M059J (cell line): ENCODE measurements around the gene SRC. TPM values are rescaled to one million over a fixed set of nuclear protein-coding genes. Genes with fewer than 3 reads are reported as not detected.

ENCODE experiments used
- DNase-seq: peaks from one replicate; pipeline ENCODE4 v3.0.0-alpha.2; 2012; ENCODE audit warnings: low read depth
- total RNA-seq: library from RNA; depleted of rRNA; stranded (reverse); fragments of >200 nt; shearing (Covaris generic); gene quantifications from 2 replicates; pipeline ENCODE4 v1.2.3, GENCODE V29; 2014

The SRC gene
- total RNA-seq, 1 experiment from 2014 or later: 24.3 TPM

DNA sequence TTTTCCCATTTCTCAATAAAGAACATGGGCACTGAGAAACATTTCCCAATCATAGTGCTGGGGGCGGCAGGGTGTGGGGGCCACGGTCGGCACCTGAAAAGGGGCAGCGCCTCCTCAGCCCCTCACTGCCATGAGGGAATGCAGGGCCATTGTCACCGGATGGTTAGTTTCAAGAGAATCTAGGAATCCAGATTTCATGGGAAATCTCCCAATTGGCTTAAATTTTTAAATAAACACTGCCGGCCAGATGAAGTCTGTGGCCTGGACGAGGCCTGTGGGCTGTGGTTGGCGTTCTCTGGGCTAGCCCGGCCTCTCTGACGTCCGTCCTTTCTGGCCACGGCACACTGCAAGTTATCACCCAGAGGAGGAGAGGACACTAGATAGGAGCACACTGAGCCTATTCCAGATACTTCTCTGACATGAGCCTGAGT lies 30.9 kb upstream of the SRC start:
- DNase-seq: no peak

DNA sequence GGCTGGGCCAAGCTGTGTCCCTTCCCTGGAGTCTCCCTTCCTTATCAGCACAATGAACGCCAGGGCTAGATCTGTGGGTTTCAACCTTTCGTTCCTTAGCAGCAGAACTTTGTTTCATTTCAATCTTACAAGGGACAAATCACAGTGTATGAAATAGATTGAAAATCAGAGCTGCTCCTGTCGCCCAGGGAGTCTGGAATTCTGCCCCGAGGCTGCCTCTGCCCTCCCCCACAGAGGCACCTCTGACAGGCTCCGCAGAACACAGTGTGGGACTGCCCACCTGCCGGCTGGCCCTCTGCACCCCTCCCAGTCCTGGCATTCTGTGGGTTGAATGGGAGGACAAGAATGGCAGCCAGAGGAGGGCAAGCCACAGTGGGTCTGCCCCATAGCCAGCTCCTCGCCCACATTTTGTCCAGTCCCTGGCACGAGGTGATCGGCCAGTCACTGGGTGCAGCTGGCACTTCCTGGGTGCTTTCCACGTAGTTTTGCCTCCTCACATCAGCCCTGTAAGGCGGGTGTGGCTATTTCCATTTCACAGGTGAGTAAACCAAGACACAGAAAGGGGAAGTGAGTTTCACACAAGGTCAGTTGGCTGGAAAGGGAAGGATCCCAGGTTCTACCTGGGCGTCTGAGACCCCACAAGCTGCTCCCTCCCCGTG lies 30.4 kb upstream of the SRC start:
- no peak for DNase-seq

DNA sequence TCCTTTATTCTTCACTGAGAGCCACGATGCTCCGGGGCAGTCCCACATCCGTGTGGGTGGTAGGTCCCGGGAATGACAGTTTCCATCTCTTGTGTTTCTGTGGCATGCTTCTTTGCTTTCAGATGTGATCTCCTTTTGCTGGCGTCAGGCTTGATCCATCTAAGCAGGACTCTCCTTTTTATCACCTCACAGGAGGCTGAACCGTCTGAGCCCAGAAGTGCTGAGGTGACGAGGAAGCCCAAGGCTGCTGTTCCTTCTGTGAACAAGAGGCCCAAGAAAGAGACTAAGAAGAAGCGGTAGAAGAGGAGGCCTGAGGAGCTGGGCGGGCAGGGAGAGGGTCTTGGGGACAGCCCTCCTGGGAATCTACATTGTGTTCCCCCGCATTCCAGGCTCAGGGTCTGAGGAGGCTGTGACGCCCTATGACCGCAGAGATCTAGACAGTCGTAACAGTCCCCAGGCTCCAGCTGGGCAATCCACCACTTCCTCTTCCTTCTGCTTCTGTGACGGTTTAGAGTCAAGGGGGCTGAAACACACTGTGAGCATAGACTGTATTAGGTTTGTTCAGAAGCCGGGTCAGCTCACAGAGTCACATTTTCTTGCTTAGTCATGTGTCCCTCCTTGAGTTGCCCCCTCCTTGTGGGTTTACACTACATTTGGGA lies 29.7 kb upstream of the SRC start:
- no peak for DNase-seq

DNA sequence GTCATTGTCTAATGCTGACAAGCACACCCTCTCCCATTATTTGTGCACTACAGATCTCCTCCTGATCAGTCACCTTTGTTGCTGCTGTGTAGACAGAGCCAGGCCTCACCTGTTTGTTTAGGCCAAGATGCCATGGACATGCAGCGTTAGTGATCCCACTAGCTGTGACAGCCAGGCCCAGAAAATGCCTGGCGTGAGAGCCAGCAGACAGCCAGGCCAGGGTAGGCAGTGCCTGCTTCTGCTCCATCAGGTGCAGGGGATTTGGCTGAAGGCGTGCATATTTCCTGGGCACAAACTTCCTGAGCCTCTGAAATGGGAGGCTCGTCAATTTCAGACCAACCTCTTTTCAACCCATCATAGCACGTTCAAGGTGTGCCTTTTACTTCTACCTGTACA lies 29.2 kb upstream of the SRC start:
- DNase-seq: no peak

DNA sequence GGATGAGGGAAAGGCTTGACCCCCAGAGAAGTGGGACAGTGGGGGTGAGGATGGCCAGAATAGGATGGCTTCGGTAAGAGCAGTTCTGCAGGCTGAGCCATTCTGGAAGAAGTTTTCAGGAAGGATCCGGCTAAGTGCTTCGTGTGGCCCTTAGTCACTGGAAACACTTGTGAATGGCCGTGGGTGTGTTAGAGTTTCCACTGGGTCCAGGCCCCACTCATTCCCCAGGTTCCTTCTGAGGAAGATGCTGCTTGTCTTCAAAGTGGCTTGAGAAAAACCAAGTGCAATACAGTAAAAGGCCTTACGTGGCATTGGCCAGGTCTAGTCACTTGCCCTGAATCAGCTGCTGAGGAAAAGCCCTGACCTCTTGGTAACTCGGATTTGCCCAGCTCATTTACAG lies 28.6 kb upstream of the SRC start:
- DNase-seq: no peak

DNA sequence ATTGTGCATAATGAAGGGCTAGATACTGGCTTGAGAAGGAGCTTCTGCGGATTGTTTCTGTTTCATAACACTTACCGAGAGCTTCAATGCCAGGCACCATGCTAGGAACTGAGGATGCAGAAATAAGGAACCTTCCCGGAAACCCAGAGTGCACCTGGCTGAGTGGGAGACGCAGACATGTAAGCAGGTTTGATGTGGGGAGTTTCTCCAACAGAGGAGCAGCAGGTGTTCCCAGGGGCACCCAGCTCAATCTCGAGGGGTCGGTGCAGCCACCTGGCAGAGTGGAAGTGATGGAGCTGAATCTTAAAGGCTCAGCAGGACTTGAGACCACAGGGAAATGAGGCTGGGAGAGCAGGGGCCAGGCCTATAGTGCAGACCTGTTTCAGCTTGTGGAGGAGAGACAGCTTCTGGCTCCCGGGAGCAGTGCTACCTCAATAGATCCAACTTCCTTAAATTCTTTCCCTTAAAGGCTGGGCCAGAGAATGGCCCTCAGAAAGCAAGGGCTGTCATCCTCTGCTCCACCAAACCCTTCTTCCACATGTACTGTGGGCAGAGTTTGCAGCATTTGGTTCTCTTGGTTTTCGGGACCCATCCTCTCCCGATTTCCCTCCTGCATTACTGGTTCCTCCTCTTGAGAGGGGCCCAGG lies 27.8 kb upstream of the SRC start:
- no peak for DNase-seq

DNA sequence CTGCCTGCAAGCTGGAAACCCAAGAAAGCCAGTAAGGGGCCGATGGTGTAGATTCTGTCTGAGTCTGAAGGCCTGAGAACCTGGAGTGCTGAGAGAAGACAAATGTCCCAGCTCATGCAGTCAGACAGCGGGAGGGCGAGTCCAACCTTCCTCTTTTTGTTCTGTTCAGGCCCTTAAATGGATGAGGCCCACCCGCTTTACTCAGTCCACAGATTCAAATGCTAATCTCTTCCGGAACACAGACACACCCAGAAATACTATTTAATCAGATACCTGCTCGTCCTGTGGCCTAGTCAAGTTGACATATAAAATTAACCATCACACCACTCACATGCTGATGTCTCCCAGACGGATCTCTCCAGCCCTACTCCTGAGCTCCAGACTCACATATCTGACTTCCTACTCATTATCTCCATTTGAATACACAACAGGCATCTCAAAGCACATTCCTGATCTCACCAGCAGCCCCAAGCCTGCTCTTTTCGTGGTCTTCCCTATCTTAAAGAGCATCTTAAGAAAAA lies 26.7 kb upstream of the SRC start:
- DNase-seq: peak; percentile 84

DNA sequence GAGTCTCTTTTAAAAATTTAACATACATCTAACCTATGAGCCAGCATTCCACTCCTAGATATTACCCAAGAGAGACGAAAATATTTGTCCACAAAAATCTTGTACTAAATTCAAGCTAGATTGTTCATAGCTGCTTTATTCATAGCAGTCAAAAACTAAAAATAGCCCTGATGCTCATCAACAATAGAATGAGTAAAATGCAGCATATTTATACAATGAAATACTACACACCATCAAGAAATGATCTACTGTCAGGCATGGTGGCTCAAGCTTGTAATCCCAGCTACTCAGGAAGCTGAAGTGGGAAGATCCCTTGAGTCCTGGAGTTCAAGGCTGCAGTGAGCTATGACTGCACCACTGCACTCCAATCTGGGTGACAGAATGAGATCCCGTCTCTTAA lies 22.0 kb upstream of the SRC start:
- peak; percentile 53 for DNase-seq

DNA sequence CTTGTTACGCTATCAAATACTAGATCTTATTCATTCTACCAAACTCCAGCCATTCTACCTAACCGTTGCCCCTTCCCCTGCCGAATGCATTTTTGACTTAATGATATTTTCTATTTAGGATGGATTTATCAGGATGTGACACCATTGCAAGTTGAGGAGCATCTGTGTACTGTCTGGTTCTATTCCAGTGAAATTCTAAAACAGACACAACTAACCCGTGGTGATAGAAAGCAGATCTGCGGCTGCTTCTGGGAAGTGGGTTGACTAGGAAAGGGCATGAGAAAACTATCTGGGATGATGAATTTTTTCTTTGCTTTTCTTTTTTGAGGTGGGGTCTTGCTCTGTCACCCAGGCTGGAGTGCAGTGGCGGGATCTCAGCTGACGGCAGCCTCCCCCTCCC lies 20.7 kb upstream of the SRC start:
- no peak for DNase-seq

DNA sequence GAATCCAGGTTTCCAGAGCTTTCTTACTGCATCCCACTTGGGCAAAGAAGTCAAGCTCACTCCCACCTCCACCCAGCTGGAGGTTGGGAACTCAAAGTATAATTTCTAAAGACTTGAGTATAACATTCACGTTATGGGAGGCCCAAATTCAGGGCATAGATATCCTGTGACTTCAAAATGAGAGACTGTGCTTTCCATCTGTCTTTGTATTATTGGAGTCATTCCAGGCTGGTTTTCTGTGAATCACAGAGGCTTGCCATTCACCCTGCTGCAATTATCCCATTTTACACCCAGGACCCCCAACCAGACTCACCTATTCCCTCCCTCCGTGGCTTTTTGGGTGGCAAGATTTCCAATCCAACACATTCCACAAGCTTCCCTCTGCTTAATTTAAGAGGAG lies 19.3 kb upstream of the SRC start:
- no peak for DNase-seq

DNA sequence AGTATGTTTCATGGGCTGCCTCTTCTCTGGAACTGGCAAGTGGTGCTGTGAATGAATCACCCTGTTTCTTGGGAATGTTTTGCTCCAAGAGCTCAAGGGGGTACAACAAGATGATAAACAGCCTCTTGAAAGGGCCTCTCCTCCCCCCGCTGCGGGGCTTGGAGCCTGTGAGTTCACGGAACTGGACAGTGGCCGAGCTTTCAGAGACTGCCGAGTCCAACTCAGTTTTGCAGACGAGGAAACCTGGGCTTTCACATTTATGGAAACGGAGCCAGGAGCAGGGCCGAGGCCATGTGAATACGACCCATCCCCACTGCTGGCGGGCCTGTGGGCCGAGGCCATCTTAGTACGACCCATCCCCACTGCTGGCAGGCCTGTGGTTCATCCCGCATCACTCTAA lies 18.2 kb upstream of the SRC start:
- DNase-seq: peak; percentile 63

DNA sequence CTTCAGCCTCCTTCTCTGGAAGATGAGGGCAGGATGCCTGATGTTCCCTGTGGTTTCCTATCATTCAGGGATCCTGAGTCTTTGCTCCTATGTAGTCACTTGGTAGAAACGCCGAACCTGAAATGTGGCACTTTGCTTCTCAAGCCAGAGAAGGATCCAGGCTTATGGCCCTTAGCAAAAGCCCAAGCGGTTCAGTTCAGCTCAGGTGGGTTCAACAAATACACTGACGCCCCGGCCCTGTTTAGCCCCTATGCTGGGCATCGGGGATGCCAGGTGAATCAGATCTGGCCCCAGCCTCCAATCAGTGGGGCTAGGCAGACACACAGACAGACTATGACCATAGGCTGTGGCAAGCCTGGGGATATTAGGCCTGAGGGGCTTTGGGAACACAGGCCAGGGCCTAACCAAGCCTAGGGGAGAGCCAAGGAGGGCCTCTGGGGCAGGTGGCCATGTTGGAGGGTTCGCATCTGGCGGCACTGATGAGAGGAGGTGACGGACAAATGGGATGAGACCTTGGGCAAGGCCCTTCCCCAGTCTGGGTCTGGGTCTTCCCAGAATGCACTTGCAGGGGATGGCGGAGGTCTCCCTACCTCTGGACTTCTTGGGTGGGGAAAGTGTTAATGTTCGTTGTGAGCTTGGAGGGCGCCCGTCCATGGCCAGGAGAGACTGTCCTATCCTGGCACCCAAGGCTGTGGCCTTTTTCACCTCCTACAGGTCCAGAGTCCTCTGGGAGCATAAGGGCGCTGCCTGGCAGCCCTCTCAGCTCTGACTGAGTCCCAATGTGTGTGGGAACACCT lies 17.6 kb upstream of the SRC start:
- no peak for DNase-seq

DNA sequence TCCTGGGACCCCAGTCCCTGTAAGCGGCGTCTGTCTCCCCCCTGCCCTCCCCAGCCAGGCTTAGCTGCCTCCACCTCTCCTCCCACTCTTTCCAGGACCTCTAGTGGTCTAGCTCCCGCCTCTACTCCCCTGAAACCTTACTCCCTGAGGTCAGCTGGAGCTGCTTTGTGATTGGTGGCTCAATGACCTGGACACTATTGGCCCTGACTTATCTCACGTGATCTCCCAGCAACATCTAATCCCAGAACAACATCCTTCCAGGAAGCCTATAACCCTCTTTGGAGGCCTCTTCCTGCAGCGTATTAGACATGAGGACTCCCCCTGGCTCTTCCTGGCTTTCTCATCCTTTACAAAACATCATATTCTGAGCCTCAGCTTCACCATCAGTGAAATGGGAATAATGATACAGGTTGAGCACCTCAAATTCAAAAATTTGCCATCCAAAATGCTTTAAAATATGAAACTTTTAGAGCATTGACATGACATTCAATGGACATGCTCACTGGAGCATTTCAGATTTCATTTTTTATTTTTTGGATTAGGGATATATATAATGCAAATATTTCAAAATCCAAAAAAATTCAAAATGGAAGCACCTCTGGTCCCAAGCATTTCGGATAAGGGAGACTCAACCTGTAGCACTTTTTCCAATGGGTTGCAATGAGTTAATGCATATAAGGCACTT lies 16.3 kb upstream of the SRC start:
- DNase-seq: no peak

DNA sequence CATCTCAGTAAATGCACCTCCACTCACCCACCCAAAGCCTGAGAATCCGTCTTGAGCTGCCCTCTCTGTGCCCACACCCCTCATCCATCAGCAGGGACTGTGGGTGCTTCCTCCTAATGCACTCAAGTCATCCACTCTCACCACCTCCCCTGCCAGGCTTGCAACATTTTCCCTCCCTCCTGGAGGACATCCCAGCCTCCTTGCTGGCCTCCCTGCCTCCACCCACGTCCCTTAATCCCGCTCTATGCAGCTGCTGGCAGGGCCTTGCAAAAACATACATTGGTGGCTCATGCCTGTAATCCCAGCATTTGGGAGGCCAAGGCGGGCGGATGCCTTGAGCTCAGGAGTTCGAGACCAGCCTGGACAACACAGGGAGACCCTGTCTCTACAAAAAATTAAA lies 15.6 kb upstream of the SRC start:
- no peak for DNase-seq

DNA sequence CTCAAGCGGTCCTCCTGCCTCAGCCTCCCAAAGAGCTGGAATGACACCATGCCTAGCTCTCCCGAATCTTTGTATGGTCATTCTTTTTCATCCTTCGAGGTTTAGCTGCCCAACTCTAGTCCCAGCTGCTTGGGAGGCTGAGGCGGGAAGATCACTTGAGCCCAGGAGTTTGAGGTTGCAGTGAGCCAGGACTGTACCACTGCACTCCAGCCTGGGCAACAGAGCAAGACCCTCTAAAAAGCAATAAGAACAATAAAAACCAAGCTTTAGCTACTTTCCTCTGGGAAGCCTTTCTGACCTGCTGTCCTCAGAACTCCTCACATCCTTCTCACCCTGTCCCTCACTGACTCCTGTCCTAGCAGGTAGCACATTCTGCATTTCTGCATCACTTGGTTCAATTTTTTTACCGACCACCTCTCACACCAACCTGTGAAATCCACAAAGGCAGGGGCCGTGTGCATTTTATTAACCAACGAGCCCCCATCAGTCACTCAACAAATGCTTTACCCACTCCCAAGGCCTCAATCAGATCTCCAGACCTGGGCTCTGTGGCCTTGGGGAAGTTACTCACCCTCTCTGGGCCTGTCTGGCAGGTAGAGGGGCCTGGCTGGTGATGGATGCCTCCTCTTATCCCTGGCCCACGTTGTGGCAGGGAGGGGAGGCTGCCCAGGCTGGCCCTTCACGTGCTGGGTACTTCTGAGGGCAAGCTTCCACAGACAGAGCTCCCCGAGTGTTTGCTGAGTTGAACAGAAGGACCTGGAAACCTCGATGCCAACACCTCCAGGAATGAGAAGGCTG lies 14.7 kb upstream of the SRC start:
- DNase-seq: no peak

DNA sequence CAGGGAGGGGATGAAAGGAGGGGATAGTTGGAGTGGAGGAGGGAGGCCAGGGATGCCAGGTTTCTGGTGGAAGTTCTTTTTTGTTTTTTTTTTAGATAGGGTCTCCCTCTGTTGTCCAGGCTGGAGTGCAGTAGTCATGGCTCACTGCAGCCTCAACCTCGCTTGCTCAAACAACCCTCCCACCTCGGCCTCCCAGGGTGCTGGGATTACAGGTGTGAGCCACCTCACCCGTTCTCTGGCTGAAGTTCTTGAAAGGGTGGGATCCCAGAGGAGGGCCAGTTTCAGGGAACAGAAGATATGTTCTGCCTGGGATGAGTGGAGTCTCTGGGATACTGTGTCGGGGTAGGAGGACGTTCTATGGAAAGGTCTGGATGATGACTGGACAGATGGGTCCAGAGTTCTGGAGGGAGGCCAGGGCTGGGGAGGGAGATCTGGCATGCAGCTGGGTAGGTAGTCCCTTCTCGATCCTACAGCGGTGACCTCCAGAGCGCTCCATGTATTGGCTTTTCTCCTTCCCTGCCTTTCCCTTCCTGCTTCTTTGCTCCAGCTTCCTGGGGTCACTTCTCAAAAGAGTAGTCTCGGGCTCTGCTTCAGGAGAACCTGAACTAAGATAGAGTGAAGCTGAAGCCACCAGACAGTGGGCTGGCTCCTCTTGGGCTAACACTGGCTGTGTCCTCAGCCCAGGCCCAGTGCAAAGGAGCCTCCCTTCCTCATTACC lies 12.7 kb upstream of the SRC start:
- DNase-seq: no peak

DNA sequence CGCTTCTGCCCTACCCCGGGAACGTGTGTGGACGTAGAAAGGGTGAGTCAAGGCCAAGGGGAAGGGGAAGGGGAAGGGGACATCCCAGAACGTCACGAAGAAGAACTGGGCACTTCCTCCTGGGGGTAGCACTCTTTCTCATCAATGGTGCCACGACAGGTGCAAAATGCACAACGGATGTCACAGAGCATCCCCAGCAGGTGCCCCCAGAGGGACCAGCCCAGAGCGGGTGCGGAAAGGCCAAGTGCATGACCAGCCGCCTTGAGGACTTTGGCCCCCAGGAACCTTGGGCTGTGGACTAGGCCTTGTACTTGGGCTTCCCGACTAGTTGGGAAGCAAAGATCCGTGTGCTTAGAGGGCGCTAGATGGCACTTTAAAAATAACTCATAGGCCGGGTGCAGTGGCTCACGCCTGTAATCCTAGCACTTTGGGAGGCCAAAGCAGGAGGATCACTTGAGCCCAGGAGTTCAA lies 12.1 kb upstream of the SRC start:
- no peak for DNase-seq

DNA sequence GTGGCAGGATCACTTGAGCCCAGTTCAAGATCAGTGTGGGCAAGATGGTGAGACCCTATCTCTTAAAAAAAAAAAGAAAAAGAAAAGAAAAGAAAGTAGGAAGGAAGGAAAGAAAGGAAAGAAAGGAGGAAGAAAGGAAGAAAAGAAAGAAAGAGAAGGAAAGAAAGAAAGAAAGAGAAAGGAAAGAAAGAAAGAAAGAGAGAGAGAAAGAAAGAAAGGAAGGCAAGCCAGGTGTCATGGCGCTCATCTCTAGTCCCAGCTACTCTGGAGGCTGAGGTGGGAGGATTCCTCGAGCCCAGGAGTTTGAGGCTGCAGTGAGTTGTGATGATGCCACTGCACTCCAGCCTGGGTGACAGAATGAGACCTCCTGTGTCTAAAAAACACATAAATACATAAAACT lies 11.5 kb upstream of the SRC start:
- no peak for DNase-seq

DNA sequence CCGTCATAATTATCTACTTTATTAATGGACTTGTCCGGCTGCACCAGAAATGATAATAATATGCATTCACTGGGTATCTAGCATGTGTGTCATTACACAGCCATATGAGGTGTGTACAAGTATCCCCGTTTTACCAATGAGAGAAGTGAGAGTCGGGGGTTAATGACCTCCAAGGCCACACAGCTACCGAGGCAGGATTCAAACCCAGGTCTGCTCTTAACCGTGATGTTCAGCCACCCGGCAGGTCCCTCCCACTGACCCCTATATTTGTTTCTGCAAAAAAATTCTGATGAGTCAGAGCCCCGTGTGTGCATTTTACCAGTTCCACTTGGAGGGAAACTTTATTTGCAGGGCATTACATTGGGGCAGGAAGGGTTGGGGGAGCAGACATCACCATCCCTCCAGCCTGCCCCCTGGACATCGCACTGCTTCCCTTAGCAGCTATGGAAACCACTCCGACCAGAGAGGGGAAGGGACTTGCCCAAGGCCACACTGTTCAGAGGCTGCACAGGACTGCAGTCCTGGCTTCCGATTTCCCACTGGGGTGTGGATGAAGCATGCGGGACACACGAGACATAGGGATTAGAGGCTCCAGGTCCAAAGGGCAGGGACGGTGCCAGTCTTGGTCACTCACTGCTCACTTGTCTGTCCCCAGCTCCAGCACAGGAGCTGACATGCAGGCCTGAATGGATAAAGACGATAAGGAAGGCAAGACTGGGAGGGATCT lies 10.1 kb upstream of the SRC start:
- no peak for DNase-seq
